Measurements from ENCODE around the gene CLIC2.

DNA sequence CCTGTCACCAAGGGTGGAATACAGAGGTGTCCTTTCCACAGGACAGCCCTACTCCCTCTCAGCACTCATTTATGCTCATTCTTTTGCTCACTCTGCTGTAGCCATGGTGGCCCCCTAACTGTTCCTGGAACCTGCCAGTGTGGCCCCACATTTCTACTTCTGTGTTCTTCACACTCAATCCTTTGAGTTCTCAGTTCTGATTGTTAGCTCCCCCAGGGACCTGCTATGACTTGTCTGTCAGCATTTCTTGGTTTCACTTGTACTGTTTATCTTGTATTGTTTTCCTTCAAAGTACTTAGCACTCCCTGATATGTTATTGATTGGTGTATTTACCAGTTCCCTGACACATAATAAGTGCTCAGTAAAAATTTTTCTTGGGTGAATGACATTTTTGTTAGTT, 103.3 kb downstream of the CLIC2 start:
- TF ChIP-seq, protein P1, sequence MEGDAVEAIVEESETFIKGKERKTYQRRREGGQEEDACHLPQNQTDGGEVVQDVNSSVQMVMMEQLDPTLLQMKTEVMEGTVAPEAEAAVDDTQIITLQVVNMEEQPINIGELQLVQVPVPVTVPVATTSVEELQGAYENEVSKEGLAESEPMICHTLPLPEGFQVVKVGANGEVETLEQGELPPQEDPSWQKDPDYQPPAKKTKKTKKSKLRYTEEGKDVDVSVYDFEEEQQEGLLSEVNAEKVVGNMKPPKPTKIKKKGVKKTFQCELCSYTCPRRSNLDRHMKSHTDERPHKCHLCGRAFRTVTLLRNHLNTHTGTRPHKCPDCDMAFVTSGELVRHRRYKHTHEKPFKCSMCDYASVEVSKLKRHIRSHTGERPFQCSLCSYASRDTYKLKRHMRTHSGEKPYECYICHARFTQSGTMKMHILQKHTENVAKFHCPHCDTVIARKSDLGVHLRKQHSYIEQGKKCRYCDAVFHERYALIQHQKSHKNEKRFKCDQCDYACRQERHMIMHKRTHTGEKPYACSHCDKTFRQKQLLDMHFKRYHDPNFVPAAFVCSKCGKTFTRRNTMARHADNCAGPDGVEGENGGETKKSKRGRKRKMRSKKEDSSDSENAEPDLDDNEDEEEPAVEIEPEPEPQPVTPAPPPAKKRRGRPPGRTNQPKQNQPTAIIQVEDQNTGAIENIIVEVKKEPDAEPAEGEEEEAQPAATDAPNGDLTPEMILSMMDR (conservative IDR thresholded peaks at IDR 0.05; ENCODE audit: low read depth, low read length): no peak
- no peak for TF ChIP-seq EZH2 (IDR thresholded peaks at IDR 0.05; ENCODE audit: borderline replicate concordance, low read depth, low read length, poor library complexity, severe bottlenecking)

Measured in A673 (cell line).